HUES48 (cell line): ENCODE data around the gene TUBGCP3.

Source experiments
- H3K27ac ChIP-seq: one replicate; pipeline ENCODE4 v1.7.0; 2013; ENCODE audit warnings: low read depth, low read length, inconsistent platforms
- H3K27me3 ChIP-seq: 2 replicates; pipeline ENCODE4 v1.6.1; 2013; ENCODE audit warnings: mild to moderate bottlenecking, low read length; ENCODE audit not compliant: control insufficient read depth, insufficient read depth
- H3K36me3 ChIP-seq: 2 replicates; pipeline ENCODE4 v1.6.1; 2013; ENCODE audit warnings: low read length; ENCODE audit not compliant: control insufficient read depth, insufficient read depth
- H3K4me1 ChIP-seq: 2 replicates; pipeline ENCODE4 v1.6.1; 2013; ENCODE audit warnings: mild to moderate bottlenecking, low read length; ENCODE audit not compliant: control insufficient read depth, insufficient read depth
- H3K4me3 ChIP-seq: 2 replicates; pipeline ENCODE4 v1.5.1; 2013; ENCODE audit warnings: mild to moderate bottlenecking, low read depth, low read length
- H3K9ac ChIP-seq: 2 replicates; pipeline ENCODE4 v1.6.1; 2013; ENCODE audit warnings: mild to moderate bottlenecking, low read depth, low read length, moderate library complexity
- H3K9me3 ChIP-seq: 2 replicates; pipeline ENCODE4 v1.6.1; 2013; ENCODE audit warnings: low read length; ENCODE audit not compliant: control insufficient read depth, insufficient read depth

The TUBGCP3 gene

DNA sequence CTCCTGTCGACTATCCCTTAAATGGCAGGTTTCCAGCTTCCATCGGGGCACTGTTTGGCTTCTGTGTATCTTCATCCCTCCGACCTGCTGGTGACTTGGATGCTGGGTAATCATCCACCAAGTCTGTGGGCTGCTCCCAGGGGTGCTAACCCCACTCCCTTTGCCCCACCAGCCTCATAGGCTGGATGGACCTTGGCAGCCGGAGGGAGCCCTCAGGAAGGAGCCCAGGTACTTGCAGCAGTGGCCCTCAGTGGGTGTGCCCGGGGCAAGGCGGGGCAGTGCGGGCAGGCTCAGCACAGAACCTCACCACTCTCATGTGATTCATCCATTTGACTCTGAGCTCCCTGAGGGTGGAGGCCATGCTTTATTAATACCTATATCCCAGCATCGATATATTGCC, 27.4 kb upstream of the TUBGCP3 start:
- no peaks in the 10 kb centered on the region for H3K36me3 ChIP-seq
- no peaks in the 10 kb centered on the region for H3K9me3 ChIP-seq
- H3K4me3 ChIP-seq, result no peak overlapping the region
- peaks cover 5% of the 10 kb centered on the region; the same call in 1 of the 2 replicates for H3K4me1 ChIP-seq
- H3K27ac ChIP-seq, result no peak overlapping the region
- H3K27me3 ChIP-seq, result no peaks in the 10 kb centered on the region
- no peak overlapping the region for H3K9ac ChIP-seq

DNA sequence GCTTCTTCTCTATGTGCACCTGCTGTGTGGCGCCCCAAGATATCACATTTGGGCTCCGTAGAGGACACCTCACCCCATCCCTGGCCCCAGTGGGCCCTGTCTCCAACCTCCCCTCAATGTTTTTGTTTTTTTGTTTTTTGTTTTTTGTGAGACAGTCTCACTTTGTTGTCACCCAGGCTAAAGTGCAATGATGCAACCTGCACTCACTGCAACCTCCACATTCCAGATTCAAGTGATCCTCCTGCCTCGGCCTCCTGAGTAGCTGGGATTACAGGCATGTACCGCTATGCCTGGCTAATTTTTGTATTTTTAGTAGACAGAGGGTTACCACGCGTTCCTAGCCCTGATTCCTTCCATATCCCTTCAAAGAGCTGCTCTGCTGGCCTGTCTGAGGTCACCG, 26.9 kb upstream of the TUBGCP3 start:
- no peaks in the 10 kb centered on the region for H3K36me3 ChIP-seq
- H3K27ac ChIP-seq, result no peak overlapping the region
- no peak overlapping the region for H3K4me3 ChIP-seq
- peaks cover 5% of the 10 kb centered on the region; the same call in 1 of the 2 replicates for H3K4me1 ChIP-seq
- no peaks in the 10 kb centered on the region for H3K27me3 ChIP-seq
- no peak overlapping the region for H3K9ac ChIP-seq
- H3K9me3 ChIP-seq, result no peaks in the 10 kb centered on the region

DNA sequence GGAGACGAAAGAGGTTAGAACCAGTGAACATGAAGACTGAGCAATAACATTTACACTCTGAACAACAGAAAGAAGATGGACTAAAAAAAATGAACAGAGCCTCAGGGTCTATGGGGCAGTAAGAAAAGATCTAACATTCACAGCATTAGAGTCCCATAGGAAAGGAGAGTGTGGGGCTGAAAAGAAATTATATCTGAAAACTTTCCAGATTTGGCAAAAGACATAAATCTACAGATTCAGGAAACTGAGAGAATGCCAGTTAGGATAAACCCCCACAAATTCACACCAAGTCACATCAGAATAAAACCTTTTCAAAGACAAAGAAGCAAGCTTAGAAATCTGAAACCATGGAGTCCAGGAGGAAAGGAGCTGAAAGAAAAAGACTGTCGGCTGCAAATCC, 20.3 kb upstream of the TUBGCP3 start:
- H3K9ac ChIP-seq, result no peak overlapping the region
- H3K4me1 ChIP-seq, result peaks cover 12% of the 10 kb centered on the region
- H3K36me3 ChIP-seq, result no peaks in the 10 kb centered on the region
- no peak overlapping the region for H3K27ac ChIP-seq
- H3K9me3 ChIP-seq, result no peaks in the 10 kb centered on the region
- H3K4me3 ChIP-seq, result no peak overlapping the region
- H3K27me3 ChIP-seq, result peaks cover 5% of the 10 kb centered on the region; the same call in 1 of the 2 replicates

DNA sequence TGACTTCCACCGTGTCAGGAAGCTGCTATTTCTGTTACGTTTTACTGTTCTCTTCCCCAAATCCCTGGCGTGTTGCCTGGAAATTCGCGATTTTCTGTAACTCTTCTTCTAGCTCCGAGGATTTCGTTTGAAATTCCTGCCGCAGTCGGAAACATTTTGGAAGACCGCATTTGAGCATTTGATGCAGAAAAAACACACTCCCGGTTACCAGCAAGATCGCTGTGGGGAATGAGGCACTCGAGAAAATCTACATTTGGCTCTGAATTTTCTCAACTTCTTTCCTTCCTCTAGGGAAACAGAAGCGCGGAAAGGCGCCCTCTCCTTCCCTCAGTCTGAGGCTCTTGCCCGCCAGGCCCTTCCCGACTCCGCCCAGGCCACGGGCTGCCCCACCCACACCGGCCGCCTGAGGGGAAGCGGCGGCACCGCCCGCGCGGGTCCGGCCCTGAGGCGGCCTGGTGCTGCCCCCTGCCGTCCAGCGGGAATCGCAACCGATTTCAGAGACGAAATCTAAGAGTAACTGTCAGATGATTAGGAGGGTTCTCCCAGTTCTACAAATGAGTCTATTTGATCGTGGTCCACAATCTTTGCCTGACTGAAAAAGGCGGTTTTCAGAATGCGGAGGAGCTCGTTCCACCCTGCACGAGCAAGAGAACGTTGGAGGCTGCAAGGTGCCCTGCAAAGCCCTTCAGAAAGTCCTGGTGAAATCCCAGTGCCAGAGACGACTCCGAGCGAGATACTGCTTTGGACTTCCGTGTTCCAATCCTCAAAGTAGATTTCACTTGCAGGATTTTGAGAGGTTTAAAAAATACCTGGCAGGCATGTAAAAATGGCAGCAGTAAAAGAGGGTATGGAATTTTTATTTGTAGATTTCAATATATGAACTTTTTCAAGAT, 18.4 kb upstream of the TUBGCP3 start:
- peaks cover 5% of the 10 kb centered on the region; the same call in 1 of the 2 replicates for H3K27me3 ChIP-seq
- peak overlapping the region; percentile 76 for H3K4me3 ChIP-seq
- H3K36me3 ChIP-seq, result no peaks in the 10 kb centered on the region
- H3K9me3 ChIP-seq, result no peaks in the 10 kb centered on the region
- H3K27ac ChIP-seq, result peak overlapping the region; percentile 74
- peaks cover 12% of the 10 kb centered on the region for H3K4me1 ChIP-seq
- H3K9ac ChIP-seq, result peak overlapping the region; percentile 68

DNA sequence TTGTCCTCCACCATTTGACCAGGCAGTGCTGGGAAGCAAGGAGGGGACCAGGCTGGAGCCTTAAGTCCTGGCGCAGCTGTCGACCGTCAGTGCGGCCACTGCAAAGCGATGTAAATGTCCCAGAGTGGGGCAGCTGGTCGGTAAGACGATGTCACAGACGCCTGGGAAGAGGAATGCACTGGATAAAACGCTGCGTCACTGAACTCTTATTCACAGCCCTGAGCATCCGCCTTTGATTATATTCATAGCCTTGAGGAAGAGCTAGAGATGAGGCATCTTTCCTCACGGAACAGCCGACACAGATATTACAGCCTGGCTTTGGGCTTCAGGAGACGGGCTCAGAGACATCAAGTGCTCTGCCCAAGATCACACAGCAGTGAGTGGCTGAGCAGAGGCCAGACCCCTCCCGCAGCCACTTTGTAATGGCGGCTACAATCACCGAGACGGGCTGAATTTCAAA, 17.6 kb upstream of the TUBGCP3 start:
- peak overlapping the region; percentile 68 for H3K9ac ChIP-seq
- peaks cover 9% of the 10 kb centered on the region for H3K4me1 ChIP-seq
- peaks cover 5% of the 10 kb centered on the region; the same call in 1 of the 2 replicates for H3K27me3 ChIP-seq
- H3K27ac ChIP-seq, result no peak overlapping the region
- H3K4me3 ChIP-seq, result peak overlapping the region; percentile 76
- H3K36me3 ChIP-seq, result no peaks in the 10 kb centered on the region
- no peaks in the 10 kb centered on the region for H3K9me3 ChIP-seq

DNA sequence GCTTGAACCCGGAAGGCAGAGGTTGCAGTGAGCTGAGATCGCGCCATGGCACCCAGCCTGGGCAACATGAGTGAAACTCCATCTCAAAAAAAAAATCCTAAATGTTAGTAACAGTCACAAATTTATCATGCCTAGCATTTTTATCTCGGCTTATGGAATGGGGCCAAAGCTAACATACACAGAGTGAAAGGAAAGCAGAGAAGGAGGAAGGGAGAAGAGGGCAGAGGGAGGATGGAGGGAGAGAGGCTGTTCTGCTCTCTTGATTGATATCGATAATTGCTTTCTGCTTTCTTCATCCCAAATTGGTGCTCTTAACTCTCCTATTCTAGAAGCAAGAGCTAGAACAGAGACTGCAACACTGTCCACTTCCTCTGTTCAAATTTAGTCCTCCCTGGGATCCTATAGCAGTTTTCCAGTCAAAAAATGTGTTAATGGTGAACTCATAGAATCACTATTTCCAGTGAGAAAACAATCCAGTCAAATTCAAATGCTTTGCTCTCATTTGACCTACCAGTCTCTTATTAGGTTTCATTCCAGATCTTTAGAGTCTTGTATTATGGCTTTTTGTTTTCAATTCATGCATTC, 15.8 kb upstream of the TUBGCP3 start:
- peaks cover 7% of the 10 kb centered on the region; the same call in 1 of the 2 replicates for H3K4me1 ChIP-seq
- H3K9me3 ChIP-seq, result no peaks in the 10 kb centered on the region
- H3K27me3 ChIP-seq, result peaks cover 5% of the 10 kb centered on the region; the same call in 1 of the 2 replicates
- no peak overlapping the region for H3K27ac ChIP-seq
- H3K9ac ChIP-seq, result no peak overlapping the region
- no peak overlapping the region for H3K4me3 ChIP-seq
- H3K36me3 ChIP-seq, result no peaks in the 10 kb centered on the region

DNA sequence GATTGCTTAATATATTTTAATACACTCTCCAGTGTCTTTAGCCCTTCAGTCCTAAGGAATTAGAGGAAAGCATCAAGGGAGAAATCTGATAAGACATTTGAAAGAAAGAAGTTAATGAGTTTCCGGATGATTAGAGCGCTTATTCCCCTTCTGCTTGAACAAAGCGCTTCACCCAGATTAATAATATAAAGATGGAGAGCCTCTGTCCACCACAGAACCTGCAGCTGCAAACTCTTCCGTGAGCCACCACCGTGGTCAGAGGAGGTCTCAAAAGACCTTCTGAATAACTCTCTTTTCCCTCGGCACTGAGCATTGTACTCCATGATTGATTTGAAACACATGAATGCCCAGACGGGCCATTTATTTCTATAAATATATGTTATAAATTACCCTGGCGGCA, 14.2 kb upstream of the TUBGCP3 start:
- H3K27me3 ChIP-seq, result no peaks in the 10 kb centered on the region
- H3K9me3 ChIP-seq, result no peaks in the 10 kb centered on the region
- H3K4me1 ChIP-seq, result 0 out of 2 replicates have a peak, but pooled peaks cover 4% of the 10 kb centered on the region
- no peak overlapping the region for H3K9ac ChIP-seq
- no peak overlapping the region for H3K4me3 ChIP-seq
- H3K36me3 ChIP-seq, result no peaks in the 10 kb centered on the region
- no peak overlapping the region for H3K27ac ChIP-seq

DNA sequence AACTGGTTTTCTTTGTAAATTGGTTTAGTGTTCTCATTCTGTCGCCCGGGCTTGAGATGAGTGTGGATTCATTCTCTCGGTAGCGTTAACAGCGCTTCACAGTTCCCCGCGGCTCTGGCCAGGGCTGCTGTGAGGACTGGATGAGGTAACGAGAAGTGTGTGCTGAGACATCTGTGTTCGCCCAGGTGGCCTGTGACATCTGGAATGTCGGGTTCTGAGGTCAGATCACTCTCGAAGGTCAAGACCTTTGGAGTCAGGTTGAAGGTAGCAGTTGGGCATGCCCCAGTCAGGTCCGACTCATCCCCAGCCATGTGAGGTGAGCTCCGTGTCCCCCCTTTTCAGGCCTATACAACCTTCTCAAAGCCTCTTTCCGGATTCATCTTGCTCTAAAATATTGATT, 13.4 kb upstream of the TUBGCP3 start:
- Histone ChIP-seq H3K27ac (no peak overlapping the region), H3K27me3 (no peaks in the 10 kb centered on the region), H3K4me1 (0 out of 2 replicates have a peak, but pooled peaks cover 4% of the 10 kb centered on the region), H3K4me3 (no peak overlapping the region), H3K9me3 (no peaks in the 10 kb centered on the region), H3K9ac (no peak overlapping the region), H3K36me3 (no peaks in the 10 kb centered on the region)

DNA sequence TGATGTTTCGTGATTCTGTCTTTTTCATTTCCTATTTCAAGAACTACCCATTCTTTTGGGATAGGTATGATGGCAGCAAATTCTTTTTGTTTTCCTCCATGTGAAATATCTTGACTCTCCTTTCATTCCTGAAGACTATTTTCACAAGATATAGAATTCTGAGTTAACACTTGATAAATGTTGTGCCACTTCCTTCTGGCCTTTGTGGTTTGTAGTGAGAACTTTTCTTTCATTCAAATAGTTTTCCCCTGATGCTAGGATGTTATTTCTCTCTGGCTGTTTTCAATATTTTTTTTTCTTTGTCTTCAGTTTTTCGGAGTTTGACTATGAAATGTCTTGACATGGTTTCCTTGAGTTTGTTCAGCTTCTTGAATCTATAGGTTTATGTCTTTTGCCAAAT, 8.3 kb upstream of the TUBGCP3 start:
- H3K9ac ChIP-seq, result no peak overlapping the region
- H3K4me3 ChIP-seq, result no peak overlapping the region
- H3K27me3 ChIP-seq, result no peaks in the 10 kb centered on the region
- H3K4me1 ChIP-seq, result 0 out of 2 replicates have a peak, but pooled peaks cover 4% of the 10 kb centered on the region
- H3K9me3 ChIP-seq, result no peaks in the 10 kb centered on the region
- no peaks in the 10 kb centered on the region for H3K36me3 ChIP-seq
- H3K27ac ChIP-seq, result no peak overlapping the region

DNA sequence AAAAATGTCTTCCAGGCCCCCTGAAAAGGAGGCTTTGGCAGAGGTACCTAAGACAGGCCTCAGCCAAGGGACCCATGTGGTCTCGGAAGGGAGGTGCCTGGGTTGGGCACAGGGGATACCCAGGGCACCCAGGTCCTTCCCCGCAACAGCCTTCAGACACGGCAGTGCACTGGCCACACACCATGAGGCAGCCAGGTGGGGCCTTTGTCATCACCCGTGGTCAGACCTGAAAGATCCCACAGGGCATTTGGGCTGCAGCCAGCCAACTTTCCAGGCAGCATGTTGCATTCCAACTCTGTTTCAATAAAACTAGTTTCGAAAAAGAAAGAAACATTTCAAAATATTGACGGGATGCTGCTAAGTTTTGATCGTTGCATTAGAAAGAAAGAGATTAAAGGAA, 4.7 kb upstream of the TUBGCP3 start:
- H3K27me3 ChIP-seq, result no peaks in the 10 kb centered on the region; the same call in 1 of the 2 replicates
- H3K4me1 ChIP-seq, result peaks cover 9% of the 10 kb centered on the region

DNA sequence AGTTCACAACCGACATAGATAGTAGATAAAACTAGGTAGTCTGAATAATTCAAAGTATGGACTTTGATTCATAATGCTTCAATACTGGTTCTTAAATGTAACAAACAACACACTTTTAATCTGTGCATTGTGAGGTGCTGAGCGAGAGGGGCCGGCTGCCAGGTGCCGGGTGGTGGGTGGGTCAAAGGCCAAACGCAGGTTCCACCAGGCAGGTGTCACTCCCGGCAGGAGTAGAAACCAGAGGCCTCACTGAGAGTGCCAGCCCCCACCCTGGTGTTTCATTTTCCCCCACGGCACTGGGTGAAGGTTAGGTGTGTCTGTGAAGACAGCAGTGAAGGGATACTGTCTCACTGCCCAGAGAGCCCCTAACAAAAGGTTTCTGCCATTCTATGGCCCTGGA, 4.2 kb upstream of the TUBGCP3 start:
- H3K4me1 ChIP-seq, result peaks cover 9% of the 10 kb centered on the region
- H3K9ac ChIP-seq, result no peak overlapping the region
- no peak overlapping the region for H3K27ac ChIP-seq
- no peaks in the 10 kb centered on the region for H3K9me3 ChIP-seq
- no peak overlapping the region for H3K4me3 ChIP-seq
- no peaks in the 10 kb centered on the region; the same call in 1 of the 2 replicates for H3K27me3 ChIP-seq
- H3K36me3 ChIP-seq, result no peaks in the 10 kb centered on the region

More for the DNA sequence above, 4.7 kb upstream of the TUBGCP3 start:
- no peaks in the 10 kb centered on the region for H3K36me3 ChIP-seq
- no peak overlapping the region for H3K27ac ChIP-seq
- H3K9me3 ChIP-seq, result no peaks in the 10 kb centered on the region
- no peak overlapping the region for H3K4me3 ChIP-seq
- no peak overlapping the region for H3K9ac ChIP-seq
